GM23338 (cell line): ENCODE results near the gene TIAM1. TPM values are rescaled to one million over a fixed set of nuclear protein-coding genes. Genes with fewer than 3 reads are reported as not detected.

Experiments
- CREB1 ChIP-seq: fragments of 250-450 bp; sonication (Bioruptor Pico); IDR thresholded peaks from 2 replicates; pipeline ENCODE4 v1.5.0; 2020; ENCODE audit warnings: low read depth, mild to moderate bottlenecking, moderate library complexity
- JUNB ChIP-seq: IDR thresholded peaks from one replicate; pipeline ENCODE4 v1.6.1; 2016; ENCODE audit warnings: antibody characterized with exemption; ENCODE audit not compliant: unreplicated experiment
- REST ChIP-seq: IDR thresholded peaks from one replicate; pipeline ENCODE4 v1.6.1; 2018; ENCODE audit warnings: antibody characterized with exemption; ENCODE audit not compliant: unreplicated experiment
- STAT1 ChIP-seq: IDR thresholded peaks from one replicate; pipeline ENCODE4 v1.6.1; 2016; ENCODE audit warnings: antibody characterized with exemption; ENCODE audit not compliant: unreplicated experiment
- polyA plus RNA-seq: library from polyadenylated mRNA; unstranded; fragments of >200 nt; fragmentation: Nextera tagmentation; extraction: Ambion mirVana; gene quantifications from 2 replicates; pipeline ENCODE4 v1.2.1, GENCODE V29; 2016
- total RNA-seq: library from RNA; depleted of rRNA; stranded (reverse); fragments of >200 nt; shearing (Covaris generic); gene quantifications from 2 replicates; pipeline ENCODE4 v1.2.3, GENCODE V29; 2014
- TF ChIP-seq, protein P1 (sequence below): fragments of 250-450 bp; sonication (Bioruptor Pico); IDR thresholded peaks from 2 replicates; pipeline ENCODE4 v1.5.0; 2020; ENCODE audit warnings: mild to moderate bottlenecking, moderate library complexity
- TF ChIP-seq, protein P2 (sequence below): IDR thresholded peaks from 2 replicates; pipeline ENCODE4 v1.6.1; 2016; ENCODE audit warnings: antibody characterized with exemption

The TIAM1 gene
- total and polyA plus RNA-seq, 2 experiments from 2014 or later = 18.5 to 20.0 TPM

- TF ChIP-seq, protein P1, sequence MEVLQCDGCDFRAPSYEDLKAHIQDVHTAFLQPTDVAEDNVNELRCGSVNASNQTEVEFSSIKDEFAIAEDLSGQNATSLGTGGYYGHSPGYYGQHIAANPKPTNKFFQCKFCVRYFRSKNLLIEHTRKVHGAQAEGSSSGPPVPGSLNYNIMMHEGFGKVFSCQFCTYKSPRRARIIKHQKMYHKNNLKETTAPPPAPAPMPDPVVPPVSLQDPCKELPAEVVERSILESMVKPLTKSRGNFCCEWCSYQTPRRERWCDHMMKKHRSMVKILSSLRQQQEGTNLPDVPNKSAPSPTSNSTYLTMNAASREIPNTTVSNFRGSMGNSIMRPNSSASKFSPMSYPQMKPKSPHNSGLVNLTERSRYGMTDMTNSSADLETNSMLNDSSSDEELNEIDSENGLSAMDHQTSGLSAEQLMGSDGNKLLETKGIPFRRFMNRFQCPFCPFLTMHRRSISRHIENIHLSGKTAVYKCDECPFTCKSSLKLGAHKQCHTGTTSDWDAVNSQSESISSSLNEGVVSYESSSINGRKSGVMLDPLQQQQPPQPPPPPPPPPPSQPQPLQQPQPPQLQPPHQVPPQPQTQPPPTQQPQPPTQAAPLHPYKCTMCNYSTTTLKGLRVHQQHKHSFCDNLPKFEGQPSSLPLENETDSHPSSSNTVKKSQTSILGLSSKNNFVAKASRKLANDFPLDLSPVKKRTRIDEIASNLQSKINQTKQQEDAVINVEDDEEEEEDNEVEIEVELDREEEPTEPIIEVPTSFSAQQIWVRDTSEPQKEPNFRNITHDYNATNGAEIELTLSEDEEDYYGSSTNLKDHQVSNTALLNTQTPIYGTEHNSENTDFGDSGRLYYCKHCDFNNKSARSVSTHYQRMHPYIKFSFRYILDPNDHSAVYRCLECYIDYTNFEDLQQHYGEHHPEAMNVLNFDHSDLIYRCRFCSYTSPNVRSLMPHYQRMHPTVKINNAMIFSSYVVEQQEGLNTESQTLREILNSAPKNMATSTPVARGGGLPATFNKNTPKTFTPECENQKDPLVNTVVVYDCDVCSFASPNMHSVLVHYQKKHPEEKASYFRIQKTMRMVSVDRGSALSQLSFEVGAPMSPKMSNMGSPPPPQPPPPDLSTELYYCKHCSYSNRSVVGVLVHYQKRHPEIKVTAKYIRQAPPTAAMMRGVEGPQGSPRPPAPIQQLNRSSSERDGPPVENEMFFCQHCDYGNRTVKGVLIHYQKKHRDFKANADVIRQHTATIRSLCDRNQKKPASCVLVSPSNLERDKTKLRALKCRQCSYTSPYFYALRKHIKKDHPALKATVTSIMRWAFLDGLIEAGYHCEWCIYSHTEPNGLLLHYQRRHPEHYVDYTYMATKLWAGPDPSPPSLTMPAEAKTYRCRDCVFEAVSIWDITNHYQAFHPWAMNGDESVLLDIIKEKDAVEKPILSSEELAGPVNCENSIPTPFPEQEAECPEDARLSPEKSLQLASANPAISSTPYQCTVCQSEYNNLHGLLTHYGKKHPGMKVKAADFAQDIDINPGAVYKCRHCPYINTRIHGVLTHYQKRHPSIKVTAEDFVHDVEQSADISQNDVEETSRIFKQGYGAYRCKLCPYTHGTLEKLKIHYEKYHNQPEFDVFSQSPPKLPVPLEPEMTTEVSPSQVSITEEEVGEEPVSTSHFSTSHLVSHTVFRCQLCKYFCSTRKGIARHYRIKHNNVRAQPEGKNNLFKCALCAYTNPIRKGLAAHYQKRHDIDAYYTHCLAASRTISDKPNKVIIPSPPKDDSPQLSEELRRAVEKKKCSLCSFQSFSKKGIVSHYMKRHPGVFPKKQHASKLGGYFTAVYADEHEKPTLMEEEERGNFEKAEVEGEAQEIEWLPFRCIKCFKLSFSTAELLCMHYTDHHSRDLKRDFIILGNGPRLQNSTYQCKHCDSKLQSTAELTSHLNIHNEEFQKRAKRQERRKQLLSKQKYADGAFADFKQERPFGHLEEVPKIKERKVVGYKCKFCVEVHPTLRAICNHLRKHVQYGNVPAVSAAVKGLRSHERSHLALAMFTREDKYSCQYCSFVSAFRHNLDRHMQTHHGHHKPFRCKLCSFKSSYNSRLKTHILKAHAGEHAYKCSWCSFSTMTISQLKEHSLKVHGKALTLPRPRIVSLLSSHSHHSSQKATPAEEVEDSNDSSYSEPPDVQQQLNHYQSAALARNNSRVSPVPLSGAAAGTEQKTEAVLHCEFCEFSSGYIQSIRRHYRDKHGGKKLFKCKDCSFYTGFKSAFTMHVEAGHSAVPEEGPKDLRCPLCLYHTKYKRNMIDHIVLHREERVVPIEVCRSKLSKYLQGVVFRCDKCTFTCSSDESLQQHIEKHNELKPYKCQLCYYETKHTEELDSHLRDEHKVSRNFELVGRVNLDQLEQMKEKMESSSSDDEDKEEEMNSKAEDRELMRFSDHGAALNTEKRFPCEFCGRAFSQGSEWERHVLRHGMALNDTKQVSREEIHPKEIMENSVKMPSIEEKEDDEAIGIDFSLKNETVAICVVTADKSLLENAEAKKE (CRISPR knock-in tag) = no peak
- TF ChIP-seq JUNB = no peak
- no peak for TF ChIP-seq REST
- TF ChIP-seq, protein P2, sequence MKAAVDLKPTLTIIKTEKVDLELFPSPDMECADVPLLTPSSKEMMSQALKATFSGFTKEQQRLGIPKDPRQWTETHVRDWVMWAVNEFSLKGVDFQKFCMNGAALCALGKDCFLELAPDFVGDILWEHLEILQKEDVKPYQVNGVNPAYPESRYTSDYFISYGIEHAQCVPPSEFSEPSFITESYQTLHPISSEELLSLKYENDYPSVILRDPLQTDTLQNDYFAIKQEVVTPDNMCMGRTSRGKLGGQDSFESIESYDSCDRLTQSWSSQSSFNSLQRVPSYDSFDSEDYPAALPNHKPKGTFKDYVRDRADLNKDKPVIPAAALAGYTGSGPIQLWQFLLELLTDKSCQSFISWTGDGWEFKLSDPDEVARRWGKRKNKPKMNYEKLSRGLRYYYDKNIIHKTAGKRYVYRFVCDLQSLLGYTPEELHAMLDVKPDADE = no peak
- TF ChIP-seq STAT1 = no peak
- no peak for TF ChIP-seq CREB1 (CRISPR knock-in tag)
Observed at GRCh38 chr21:31110430-31110829, 233.6 kb downstream of the TIAM1 start (continued).
